Keratinocyte (primary cell): ENCODE results near the gene GRM7. TPM values are rescaled to one million over a fixed set of nuclear protein-coding genes. Genes with fewer than 3 reads are reported as not detected.

Source experiments
- DNase-seq: peaks from one replicate; pipeline ENCODE4 v3.0.0-alpha.2; 2011; ENCODE audit warnings: low read depth, missing footprints, low spot score
- FAIRE-seq: peaks from 2 replicates; lab custom pipeline; 2011; peaks lifted over from hg19 to GRCh38; lab: Jason Lieb, UNC
- H2AFZ ChIP-seq: 2 replicates; pipeline ENCODE4 v1.6.0; 2012; ENCODE audit warnings: low read length, control low read depth, inconsistent platforms; ENCODE audit not compliant: control insufficient read depth
- H3K27ac ChIP-seq: 2 replicates; pipeline ENCODE4 v1.5.1; 2011; ENCODE audit warnings: low read length; ENCODE audit not compliant: control insufficient read depth, insufficient read depth
- H3K27me3 ChIP-seq: 3 replicates; pipeline ENCODE4 v1.6.0; 2011; ENCODE audit warnings: low read length; ENCODE audit not compliant: control insufficient read depth, insufficient read depth; ENCODE audit errors: extremely low read depth
- H3K36me3 ChIP-seq, 2 experiments: 2 replicates in 1 of 2; 3 replicates in 1 of 2; pipeline ENCODE4 v1.5.1; 2011; ENCODE audit warnings: low read length in 2 of 2, mild to moderate bottlenecking in 1 of 2; ENCODE audit not compliant: control insufficient read depth in 2 of 2, insufficient read depth in 2 of 2; ENCODE audit errors: extremely low read depth in 1 of 2
- H3K4me1 ChIP-seq: 3 replicates; pipeline ENCODE4 v1.5.1; 2011; ENCODE audit warnings: low read length; ENCODE audit not compliant: control insufficient read depth, insufficient read depth; ENCODE audit errors: extremely low read depth
- H3K4me2 ChIP-seq: 3 replicates; pipeline ENCODE4 v1.6.0; 2011; ENCODE audit warnings: low read depth, low read length; ENCODE audit not compliant: control insufficient read depth, insufficient read depth; ENCODE audit errors: extremely low read depth
- H3K4me3 ChIP-seq, 3 experiments: fragments of 200-600 bp in 1 of 3; sonication (generic) in 1 of 3; 2 replicates in 2 of 3; 3 replicates in 1 of 3; pipeline ENCODE4 v1.5.1; 2011 to 2016; ENCODE audit warnings: low read length in 3 of 3, mild to moderate bottlenecking in 3 of 3, control low read depth in 2 of 3, inconsistent platforms in 1 of 3, low read depth in 1 of 3, mixed read lengths in 1 of 3, mixed run types in 1 of 3, moderate library complexity in 1 of 3; ENCODE audit not compliant: control insufficient read depth in 2 of 3, insufficient read depth in 2 of 3; ENCODE audit errors: extremely low read depth in 1 of 3
- H3K79me2 ChIP-seq: 2 replicates; pipeline ENCODE4 v1.6.0; 2012; ENCODE audit warnings: low read length; ENCODE audit not compliant: control insufficient read depth, insufficient read depth
- H3K9ac ChIP-seq: 3 replicates; pipeline ENCODE4 v1.6.0; 2011; ENCODE audit warnings: low read length; ENCODE audit not compliant: control insufficient read depth, insufficient read depth; ENCODE audit errors: extremely low read depth
- H3K9me1 ChIP-seq: 3 replicates; pipeline ENCODE4 v1.6.0; 2011; ENCODE audit warnings: low read length; ENCODE audit not compliant: control insufficient read depth, insufficient read depth; ENCODE audit errors: extremely low read depth
- H3K9me3 ChIP-seq: 2 replicates; pipeline ENCODE4 v1.5.1; 2012; ENCODE audit warnings: low read depth, low read length; ENCODE audit not compliant: control insufficient read depth
- H4K20me1 ChIP-seq: 3 replicates; pipeline ENCODE4 v1.6.0; 2011; ENCODE audit warnings: low read length; ENCODE audit not compliant: control insufficient read depth, insufficient read depth; ENCODE audit errors: extremely low read depth
- CTCF ChIP-seq, 3 experiments: IDR thresholded peaks in 1 of 3; conservative IDR thresholded peaks in 1 of 3; optimal IDR thresholded peaks in 1 of 3; 2 replicates in 2 of 3; 3 replicates in 1 of 3; pipeline versions ENCODE3 to v1.5.1; 2011; ENCODE audit warnings: low read length in 3 of 3, mild to moderate bottlenecking in 3 of 3, moderate library complexity in 2 of 3, control low read depth in 1 of 3, inconsistent platforms in 1 of 3; ENCODE audit not compliant: insufficient read depth in 2 of 3; ENCODE audit errors: extremely low read depth in 1 of 3
- EZH2 ChIP-seq: IDR thresholded peaks from one replicate; pipeline ENCODE4 v1.6.1; 2012; ENCODE audit warnings: inconsistent platforms, mild to moderate bottlenecking, low read length, moderate library complexity
- dilution Hi-C: fragments of 300-500 bp; cut with MboI; formaldehyde crosslinking; loops from one replicate; pipeline ENCODE4 v1.7.0; 2020; ENCODE audit warnings: low sequenced_read_pairs; ENCODE audit not compliant: extremely low pct_ligation_motif_present
- polyA plus RNA-seq, 5 experiments: library from polyadenylated mRNA; depleted of rRNA in 3 of 5; stranded (reverse) in 3 of 5; stranded (forward) in 1 of 5; unstranded in 1 of 5; fragments of >200 nt; gene quantifications; 1 replicate in 1 of 5; 2 replicates in 3 of 5; 3 replicates in 1 of 5; pipeline versions ENCODE4 v1.2.1 to v1.2.3, GENCODE V29; 2011 to 2012; ENCODE audit warnings: missing spikeins in 2 of 5, low read depth in 1 of 5, low replicate concordance in 1 of 5

Gene GRM7
- polyA plus RNA-seq, 1 donor (not counting 4 experiments of a cell fraction or from before 2014, with no cell fraction given), result not detected

GRCh38 chr3:7546253-7546652 is 685.3 kb downstream of the GRM7 start:
- no peak overlapping the region for H3K9ac ChIP-seq
- H3K27ac ChIP-seq, result no peak overlapping the region
- FAIRE-seq (no peak), DNase-seq (no peak)
- H3K9me1 ChIP-seq, result no peaks in the 10 kb centered on the region
- no peaks in the 10 kb centered on the region for H3K36me3 ChIP-seq
- H3K4me1 ChIP-seq, result no peaks in the 10 kb centered on the region
- H3K4me3 ChIP-seq, result no peak overlapping the region
- no peaks in the 10 kb centered on the region for H3K79me2 ChIP-seq
- no peak overlapping the region for H3K4me2 ChIP-seq
- dilution Hi-C loops, result no loop called here
- no peaks in the 10 kb centered on the region for H3K9me3 ChIP-seq
- no peaks in the 10 kb centered on the region for H4K20me1 ChIP-seq
- TF ChIP-seq EZH2 (no peak), CTCF (optimal IDR thresholded peaks at IDR 0.05 in 1 of 3, IDR thresholded peaks at IDR 0.05 in 1 of 3, conservative IDR thresholded peaks at IDR 0.05 in 1 of 3; ENCODE audit: extremely low read depth in 1 of 3, insufficient read depth in 2 of 3, low read length in 3 of 3) (peak in 1 of 3 experiments; percentile 15)
- no peak overlapping the region for H2AFZ ChIP-seq
- no peaks in the 10 kb centered on the region for H3K27me3 ChIP-seq

DNA sequence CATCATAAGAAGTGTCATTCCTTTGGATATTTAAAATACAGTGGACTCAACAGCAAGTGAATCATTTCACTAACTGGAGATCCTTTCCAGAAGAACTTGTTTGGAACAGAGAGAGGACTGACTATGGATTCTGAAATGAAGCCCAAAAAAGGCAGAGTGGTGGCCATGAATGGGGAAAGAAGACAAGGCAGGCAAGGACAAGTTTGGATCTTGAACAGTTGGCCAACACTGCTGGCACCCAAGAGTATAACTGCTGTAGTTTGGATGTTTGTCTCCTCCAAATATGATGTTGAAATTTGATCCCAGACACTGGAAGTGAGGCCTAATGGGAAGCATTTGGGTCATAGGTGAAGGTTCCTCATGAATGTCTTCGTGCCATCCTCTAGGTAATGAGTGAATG is 686.9 kb downstream of the GRM7 start:
- Histone ChIP-seq H3K4me1 (no peaks in the 10 kb centered on the region), H4K20me1 (no peaks in the 10 kb centered on the region), H3K27ac (no peak overlapping the region), H3K9me1 (no peaks in the 10 kb centered on the region), H3K27me3 (no peaks in the 10 kb centered on the region), H2AFZ (no peak overlapping the region), H3K79me2 (no peaks in the 10 kb centered on the region), H3K9me3 (no peaks in the 10 kb centered on the region), H3K4me3 (no peak overlapping the region), H3K4me2 (no peak overlapping the region), H3K9ac (no peak overlapping the region), H3K36me3 (no peaks in the 10 kb centered on the region)
- no peak for DNase-seq
- no peak for TF ChIP-seq EZH2
- TF ChIP-seq CTCF (optimal IDR thresholded peaks at IDR 0.05 in 1 of 3, IDR thresholded peaks at IDR 0.05 in 1 of 3, conservative IDR thresholded peaks at IDR 0.05 in 1 of 3; ENCODE audit: extremely low read depth in 1 of 3, insufficient read depth in 2 of 3, low read length in 3 of 3), result no peak
- FAIRE-seq, result no peak
- dilution Hi-C loops, result no loop called here
